HG03196 (cell line): ENCODE data around the gene LRRC72.

Experiments used
- ATAC-seq: cut with Tn5 transposase; IDR thresholded peaks from one replicate; pipeline ENCODE4 v1.9.1; 2021; ENCODE audit not compliant: unreplicated experiment

The LRRC72 gene

GRCh38 chr7:16615228-16615627, 88.6 kb downstream of the LRRC72 start:
- ATAC-seq, result no peak

- no peak for ATAC-seq
Measured at GRCh38 chr7:16616122-16616521, 89.5 kb downstream of the LRRC72 start.

DNA sequence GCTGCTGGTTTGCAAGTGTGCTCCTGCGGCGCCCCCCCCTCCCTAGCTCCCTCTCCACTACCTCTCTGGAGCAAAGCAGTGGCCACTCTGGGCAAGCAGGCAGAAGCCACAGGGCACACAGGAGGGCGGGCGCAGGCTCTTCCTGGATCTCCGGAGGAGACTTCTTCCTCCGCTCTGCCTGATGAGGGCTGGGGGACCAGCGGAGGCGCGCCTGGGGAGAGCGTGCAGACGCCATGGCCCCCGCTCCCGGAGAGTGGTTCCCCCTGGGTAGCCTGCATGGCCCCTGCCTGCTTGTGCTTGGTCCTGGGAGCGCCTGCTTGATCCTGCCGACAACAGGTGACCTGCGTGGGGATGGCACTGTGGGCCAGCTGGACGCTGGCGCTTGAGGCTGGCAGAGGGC, 89.9 kb downstream of the LRRC72 start:
- no peak for ATAC-seq

GRCh38 chr7:16619979-16620408, 93.4 kb downstream of the LRRC72 start:
- ATAC-seq, result peak; percentile 72

DNA sequence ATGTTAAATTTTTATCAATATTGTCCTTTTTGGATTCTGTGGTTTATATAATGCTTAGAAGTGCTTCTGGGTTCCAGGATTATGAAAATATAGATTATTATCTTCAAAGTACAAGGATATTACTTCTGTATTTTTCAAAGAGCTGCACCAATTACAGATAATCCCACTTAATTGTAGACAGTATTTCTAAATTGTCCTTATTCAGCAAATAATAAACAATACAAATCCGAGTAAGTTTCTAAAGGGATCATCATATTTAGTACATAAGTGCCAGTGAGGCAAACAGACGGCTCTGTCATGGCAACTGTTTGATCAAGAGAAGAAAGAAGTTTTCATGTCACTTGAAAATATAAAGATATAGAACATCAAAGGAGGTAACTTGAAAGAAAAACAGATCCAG, 99.8 kb downstream of the LRRC72 start:
- ATAC-seq, result no peak

DNA sequence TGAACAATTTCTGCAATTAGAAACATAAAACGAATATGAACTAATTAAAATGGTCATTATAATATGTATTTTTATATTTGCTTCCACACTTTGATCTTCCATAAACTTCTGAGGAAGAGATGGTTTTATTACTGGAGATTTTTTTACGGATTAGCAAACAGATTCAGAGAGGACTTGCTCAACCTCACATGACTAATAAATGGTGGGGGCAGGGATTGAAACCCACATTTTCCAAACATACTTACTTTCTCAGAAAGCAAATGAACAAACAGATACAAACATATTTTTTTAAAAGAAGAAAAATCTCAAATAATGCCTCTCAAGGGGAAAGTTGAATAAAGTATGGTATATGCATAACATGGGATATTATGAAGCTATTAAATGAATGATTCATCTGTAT, 100.6 kb downstream of the LRRC72 start:
- no peak for ATAC-seq

DNA sequence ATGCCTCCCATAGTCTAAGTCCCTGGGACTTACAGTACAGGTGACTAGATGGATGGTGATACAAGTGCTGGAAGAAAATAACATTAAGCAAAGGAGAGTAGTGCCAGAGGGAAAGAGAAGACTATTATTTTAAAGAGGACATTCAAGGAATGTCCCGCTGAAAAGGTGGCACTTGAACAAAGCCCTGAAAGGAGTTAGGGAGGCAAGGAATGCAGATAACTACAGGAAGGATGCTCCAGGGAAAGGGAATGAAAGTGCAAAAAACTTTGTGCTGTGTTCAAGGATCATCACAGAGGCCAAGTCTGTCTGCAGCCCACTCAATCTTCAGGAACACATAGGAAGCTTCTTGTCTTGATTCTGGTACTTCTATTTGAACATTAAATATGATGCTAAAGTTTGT, 104.0 kb downstream of the LRRC72 start:
- no peak for ATAC-seq
